ENCODE results near the gene ZNF385B.

ZNF385B gene

GRCh38 chr2:179675435-179675834, 186.0 kb downstream of the ZNF385B start:
- Histone ChIP-seq H2BK12ac (ENCODE audit: low read length) (no peak overlapping the region), H4K91ac (ENCODE audit: low read depth, low read length) (no peak overlapping the region), H3K79me2 (ENCODE audit: control insufficient read depth, insufficient read depth, low read length, poor library complexity) (no peaks in the 10 kb centered on the region), H3K9ac (ENCODE audit: low read length) (no peak overlapping the region), H3K4me2 (ENCODE audit: low read length) (no peak overlapping the region), H3K79me1 (ENCODE audit: low read length) (no peaks in the 10 kb centered on the region), H3K27ac (ENCODE audit: low read depth, low read length) (no peak overlapping the region), H3K4ac (ENCODE audit: low read depth, low read length) (no peak overlapping the region), H2AFZ (ENCODE audit: insufficient read depth, low read length, poor library complexity) (no peak overlapping the region), H2BK120ac (ENCODE audit: insufficient read depth, low read length, poor library complexity) (no peak overlapping the region), H4K8ac (ENCODE audit: low read depth, low read length) (no peak overlapping the region), H3K14ac (ENCODE audit: low read length) (no peak overlapping the region), H2AK5ac (ENCODE audit: low read length) (no peak overlapping the region), H3K27me3 (ENCODE audit: insufficient read depth, low read length) (no peaks in the 10 kb centered on the region), H4K12ac (ENCODE audit: low read depth, low read length) (no peak overlapping the region), H3K9me3 (ENCODE audit: insufficient read depth, low read depth, low read length) (no peaks in the 10 kb centered on the region), H2BK5ac (ENCODE audit: low read depth, low read length, poor library complexity) (no peak overlapping the region), H3K23ac (ENCODE audit: low read length) (no peak overlapping the region), H3K4me3 (ENCODE audit: low read depth, low read length) (no peak overlapping the region), H3K4me1 (ENCODE audit: control insufficient read depth in 1 of 2, insufficient read depth in 2 of 2, low read length in 2 of 2) (no peaks in the 10 kb centered on the region), H3K36me3 (ENCODE audit: control insufficient read depth in 1 of 2, insufficient read depth in 2 of 2, low read length in 2 of 2) (no peaks in the 10 kb centered on the region), H3K18ac (ENCODE audit: low read length) (no peak overlapping the region)
- no CpG with 5 or more reads among the region's 3 CpGs for WGBS (ENCODE audit: extremely low coverage, insufficient coverage, insufficient read length)
- DNase-seq, result no peak

- Histone ChIP-seq H3K4me1 (ENCODE audit: control insufficient read depth in 1 of 2, insufficient read depth in 2 of 2, low read length in 2 of 2) (no peaks in the 10 kb centered on the region), H2BK120ac (ENCODE audit: insufficient read depth, low read length, poor library complexity) (no peak overlapping the region), H3K14ac (ENCODE audit: low read length) (no peak overlapping the region), H2BK12ac (ENCODE audit: low read length) (no peak overlapping the region), H3K79me1 (ENCODE audit: low read length) (no peaks in the 10 kb centered on the region), H3K9ac (ENCODE audit: low read length) (no peak overlapping the region), H3K18ac (ENCODE audit: low read length) (no peak overlapping the region), H3K79me2 (ENCODE audit: control insufficient read depth, insufficient read depth, low read length, poor library complexity) (no peaks in the 10 kb centered on the region), H2AK5ac (ENCODE audit: low read length) (no peak overlapping the region), H3K4me2 (ENCODE audit: low read length) (no peak overlapping the region), H2BK5ac (ENCODE audit: low read depth, low read length, poor library complexity) (no peak overlapping the region), H4K8ac (ENCODE audit: low read depth, low read length) (no peak overlapping the region), H3K27ac (ENCODE audit: low read depth, low read length) (no peak overlapping the region), H3K27me3 (ENCODE audit: insufficient read depth, low read length) (no peaks in the 10 kb centered on the region), H3K4me3 (ENCODE audit: low read depth, low read length) (no peak overlapping the region), H3K4ac (ENCODE audit: low read depth, low read length) (no peak overlapping the region), H4K91ac (ENCODE audit: low read depth, low read length) (no peak overlapping the region), H3K23ac (ENCODE audit: low read length) (no peak overlapping the region), H4K12ac (ENCODE audit: low read depth, low read length) (no peak overlapping the region), H3K36me3 (ENCODE audit: control insufficient read depth in 1 of 2, insufficient read depth in 2 of 2, low read length in 2 of 2) (no peaks in the 10 kb centered on the region), H3K9me3 (ENCODE audit: insufficient read depth, low read depth, low read length) (no peaks in the 10 kb centered on the region), H2AFZ (ENCODE audit: insufficient read depth, low read length, poor library complexity) (no peak overlapping the region)
- no peak for DNase-seq
- WGBS (ENCODE audit: extremely low coverage, insufficient coverage, insufficient read length), result no CpG with 5 or more reads among the region's 6 CpGs
Measured at GRCh38 chr2:179671043-179671981, 190.1 kb downstream of the ZNF385B start.

GRCh38 chr2:179669196-179669595, 192.2 kb downstream of the ZNF385B start:
- Histone ChIP-seq H3K14ac (ENCODE audit: low read length) (no peak overlapping the region), H3K23ac (ENCODE audit: low read length) (no peak overlapping the region), H2BK120ac (ENCODE audit: insufficient read depth, low read length, poor library complexity) (no peak overlapping the region), H3K27me3 (ENCODE audit: insufficient read depth, low read length) (no peaks in the 10 kb centered on the region), H2BK12ac (ENCODE audit: low read length) (no peak overlapping the region), H3K18ac (ENCODE audit: low read length) (no peak overlapping the region), H3K4me3 (ENCODE audit: low read depth, low read length) (no peak overlapping the region), H2BK5ac (ENCODE audit: low read depth, low read length, poor library complexity) (no peak overlapping the region), H3K9ac (ENCODE audit: low read length) (no peak overlapping the region), H4K12ac (ENCODE audit: low read depth, low read length) (no peak overlapping the region), H4K91ac (ENCODE audit: low read depth, low read length) (no peak overlapping the region), H4K8ac (ENCODE audit: low read depth, low read length) (no peak overlapping the region), H3K4me2 (ENCODE audit: low read length) (no peak overlapping the region), H3K79me1 (ENCODE audit: low read length) (no peaks in the 10 kb centered on the region), H3K4me1 (ENCODE audit: control insufficient read depth in 1 of 2, insufficient read depth in 2 of 2, low read length in 2 of 2) (no peaks in the 10 kb centered on the region), H3K79me2 (ENCODE audit: control insufficient read depth, insufficient read depth, low read length, poor library complexity) (no peaks in the 10 kb centered on the region), H3K9me3 (ENCODE audit: insufficient read depth, low read depth, low read length) (no peaks in the 10 kb centered on the region), H3K4ac (ENCODE audit: low read depth, low read length) (no peak overlapping the region), H3K36me3 (ENCODE audit: control insufficient read depth in 1 of 2, insufficient read depth in 2 of 2, low read length in 2 of 2) (no peaks in the 10 kb centered on the region), H2AFZ (ENCODE audit: insufficient read depth, low read length, poor library complexity) (no peak overlapping the region), H2AK5ac (ENCODE audit: low read length) (no peak overlapping the region), H3K27ac (ENCODE audit: low read depth, low read length) (no peak overlapping the region)
- no peak for DNase-seq
- no CpG with 5 or more reads among the region's 2 CpGs for WGBS (ENCODE audit: extremely low coverage, insufficient coverage, insufficient read length)

GRCh38 chr2:179664972-179665812, 196.2 kb downstream of the ZNF385B start:
- no CpG with 5 or more reads among the region's 12 CpGs for WGBS (ENCODE audit: extremely low coverage, insufficient coverage, insufficient read length)
- Histone ChIP-seq H3K79me1 (ENCODE audit: low read length) (no peaks in the 10 kb centered on the region), H3K23ac (ENCODE audit: low read length) (no peak overlapping the region), H3K14ac (ENCODE audit: low read length) (no peak overlapping the region), H4K12ac (ENCODE audit: low read depth, low read length) (no peak overlapping the region), H3K36me3 (ENCODE audit: control insufficient read depth in 1 of 2, insufficient read depth in 2 of 2, low read length in 2 of 2) (no peaks in the 10 kb centered on the region), H3K9me3 (ENCODE audit: insufficient read depth, low read depth, low read length) (no peaks in the 10 kb centered on the region), H3K4ac (ENCODE audit: low read depth, low read length) (no peak overlapping the region), H3K27ac (ENCODE audit: low read depth, low read length) (no peak overlapping the region), H4K8ac (ENCODE audit: low read depth, low read length) (no peak overlapping the region), H3K27me3 (ENCODE audit: insufficient read depth, low read length) (no peaks in the 10 kb centered on the region), H2BK5ac (ENCODE audit: low read depth, low read length, poor library complexity) (no peak overlapping the region), H3K4me1 (ENCODE audit: control insufficient read depth in 1 of 2, insufficient read depth in 2 of 2, low read length in 2 of 2) (no peaks in the 10 kb centered on the region), H3K4me2 (ENCODE audit: low read length) (no peak overlapping the region), H2AFZ (ENCODE audit: insufficient read depth, low read length, poor library complexity) (no peak overlapping the region), H4K91ac (ENCODE audit: low read depth, low read length) (no peak overlapping the region), H3K79me2 (ENCODE audit: control insufficient read depth, insufficient read depth, low read length, poor library complexity) (no peaks in the 10 kb centered on the region), H3K18ac (ENCODE audit: low read length) (no peak overlapping the region), H3K9ac (ENCODE audit: low read length) (no peak overlapping the region), H2BK120ac (ENCODE audit: insufficient read depth, low read length, poor library complexity) (no peak overlapping the region), H3K4me3 (ENCODE audit: low read depth, low read length) (no peak overlapping the region), H2AK5ac (ENCODE audit: low read length) (no peak overlapping the region), H2BK12ac (ENCODE audit: low read length) (no peak overlapping the region)
- no peak for DNase-seq
